SK-N-SH treated with all-trans-retinoic acid at 6 μM for 48 hours (cell line): ENCODE results near the gene CAD.

Source experiments
- ARNTL ChIP-seq: fragments of 450-650 bp; formaldehyde crosslinking; IDR thresholded peaks from 2 replicates; pipeline ENCODE4 v1.5.0; 2020; ENCODE audit warnings: low read depth, mild to moderate bottlenecking, moderate library complexity, borderline replicate concordance
- PATZ1 ChIP-seq: fragments of 250-450 bp; sonication (Bioruptor Pico); IDR thresholded peaks from 2 replicates; pipeline ENCODE4 v1.8.0; 2020; ENCODE audit warnings: mild to moderate bottlenecking, moderate library complexity, borderline replicate concordance
- TSHZ2 ChIP-seq: fragments of 250-450 bp; sonication (Bioruptor Pico); IDR thresholded peaks from 2 replicates; pipeline ENCODE4 v1.5.0; 2020; ENCODE audit warnings: mild to moderate bottlenecking, moderate library complexity
- ZNF8 ChIP-seq: fragments of 450-650 bp; formaldehyde crosslinking; IDR thresholded peaks from 2 replicates; pipeline ENCODE4 v1.5.0; 2020; ENCODE audit warnings: mild to moderate bottlenecking, moderate library complexity

- TF ChIP-seq PATZ1 (no peak), ARNTL (CRISPR knock-in tag) (no peak), TSHZ2 (CRISPR knock-in tag) (no peak), ZNF8 (CRISPR knock-in tag) (no peak)
These were observed 33.1 kb upstream of the CAD start for GRCh38 chr2:27184115-27184514.
